Uterus (tissue), 2 donors: ENCODE results near the gene LARGE2.

Experiments
- POLR2A ChIP-seq, 2 donors: fragments of 450-650 bp; IDR thresholded peaks; one replicate each; pipeline ENCODE4 v1.6.1; 2016; ENCODE audit warnings: antibody characterized with exemption in 2 of 2, mild to moderate bottlenecking in 1 of 2, moderate library complexity in 1 of 2
- TF ChIP-seq, protein P1 (sequence below), 4 experiments: fragments of 200-600 bp in 2 of 4; fragments of 450-650 bp in 2 of 4; sonication (generic) in 2 of 4; IDR thresholded peaks; one replicate each; pipeline ENCODE4 v1.5.1; 2016 to 2019; ENCODE audit warnings: antibody characterized with exemption in 4 of 4, mild to moderate bottlenecking in 2 of 4, moderate library complexity in 1 of 4

DNA sequence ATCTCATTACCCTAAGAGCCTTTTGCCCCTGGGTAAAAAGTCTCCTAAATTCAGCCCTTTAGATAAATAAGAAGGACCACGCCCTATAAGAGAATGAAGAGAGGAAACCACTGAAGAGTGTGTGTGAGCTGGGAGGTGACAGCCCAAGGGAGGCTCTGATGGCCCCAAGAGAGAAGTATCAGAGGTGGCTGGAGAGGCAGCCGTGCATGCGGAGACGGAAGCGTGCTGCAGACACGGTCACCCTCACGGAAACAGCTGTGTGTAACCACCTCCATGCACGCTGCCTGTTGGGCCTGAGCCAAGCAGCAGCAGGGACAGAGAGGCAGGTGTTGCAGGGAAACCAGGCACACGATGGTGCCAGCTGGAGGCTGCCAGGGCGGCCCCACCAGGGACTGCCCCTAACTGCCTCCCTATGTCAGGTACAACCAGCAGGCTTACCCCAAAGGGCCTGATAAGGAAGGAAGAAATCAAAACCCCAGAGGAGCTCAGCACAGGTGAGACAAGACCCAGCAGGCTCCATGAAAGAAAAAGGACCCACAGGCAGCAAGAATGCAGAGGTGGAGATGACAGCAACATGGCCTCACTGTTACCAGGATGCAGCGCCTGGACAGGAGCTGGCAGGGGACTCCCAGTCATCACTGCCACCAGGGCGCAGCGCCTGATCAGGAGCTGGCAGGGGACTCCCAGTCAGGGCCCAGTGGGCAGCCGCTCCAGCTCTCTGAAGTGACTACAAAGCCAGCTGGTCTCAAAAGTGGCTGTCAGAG, 7.8 kb downstream of the LARGE2 start:
- TF ChIP-seq POLR2A (IDR thresholded peaks at IDR 0.05): no peak
- TF ChIP-seq, protein P1, sequence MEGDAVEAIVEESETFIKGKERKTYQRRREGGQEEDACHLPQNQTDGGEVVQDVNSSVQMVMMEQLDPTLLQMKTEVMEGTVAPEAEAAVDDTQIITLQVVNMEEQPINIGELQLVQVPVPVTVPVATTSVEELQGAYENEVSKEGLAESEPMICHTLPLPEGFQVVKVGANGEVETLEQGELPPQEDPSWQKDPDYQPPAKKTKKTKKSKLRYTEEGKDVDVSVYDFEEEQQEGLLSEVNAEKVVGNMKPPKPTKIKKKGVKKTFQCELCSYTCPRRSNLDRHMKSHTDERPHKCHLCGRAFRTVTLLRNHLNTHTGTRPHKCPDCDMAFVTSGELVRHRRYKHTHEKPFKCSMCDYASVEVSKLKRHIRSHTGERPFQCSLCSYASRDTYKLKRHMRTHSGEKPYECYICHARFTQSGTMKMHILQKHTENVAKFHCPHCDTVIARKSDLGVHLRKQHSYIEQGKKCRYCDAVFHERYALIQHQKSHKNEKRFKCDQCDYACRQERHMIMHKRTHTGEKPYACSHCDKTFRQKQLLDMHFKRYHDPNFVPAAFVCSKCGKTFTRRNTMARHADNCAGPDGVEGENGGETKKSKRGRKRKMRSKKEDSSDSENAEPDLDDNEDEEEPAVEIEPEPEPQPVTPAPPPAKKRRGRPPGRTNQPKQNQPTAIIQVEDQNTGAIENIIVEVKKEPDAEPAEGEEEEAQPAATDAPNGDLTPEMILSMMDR (IDR thresholded peaks at IDR 0.05): no peak
